Heart left ventricle (tissue), 13 donors: Measurements from ENCODE around the gene SPEG.

ENCODE experiments used
- POLR2A ChIP-seq, 2 donors: fragments of 450-650 bp; IDR thresholded peaks; one replicate each; pipeline ENCODE4 v1.6.1; 2017; ENCODE audit warnings: antibody characterized with exemption in 2 of 2, mild to moderate bottlenecking in 2 of 2, moderate library complexity in 2 of 2
- TF ChIP-seq, protein P1 (sequence below), 12 donors: fragments of 200-600 bp; sonication (generic) in 4 of 12; IDR thresholded peaks; one replicate each; pipeline versions ENCODE4 v1.5.0 to v1.8.0; 2018 to 2022; ENCODE audit warnings: antibody characterized with exemption in 12 of 12, mild to moderate bottlenecking in 5 of 12
- donor health status: ischemic (EF 13 %, LVEDD 7.1; RV severe dilation, severe dysfunction).
- donor health status: DM: no; HTN: yes; CAD: no.
- donor health status: DM: no; HTN: no; CAD: no.
- donor health status: ischemic (EF 25% LVEDD 6.9; RV normal size, moderate dysfunction).
- donor health status: ischemic (EF 25% LVEDD 5.7; RV mildly dilated, moderate dysfunction).
- donor health status: ischemic (EF 35%, LVEDD 5.7; RV mildly dilated, moderate dysfunction).
- donor health status: nonischemic (EF 11% LVEDD 7.7; RV severe dilation, severe dysfunction).
- donor health status: DM: yes; HTN: yes; CAD: no.
- donor health status: PGD.
- donor health status: ischemic (EF 29% LVEDD 5.4; RV normal size, mild dysfunction).
- donor health status: nonischemic (EF 23%, LVEDD 6.1; RV moderate dilation, normal function).

DNA sequence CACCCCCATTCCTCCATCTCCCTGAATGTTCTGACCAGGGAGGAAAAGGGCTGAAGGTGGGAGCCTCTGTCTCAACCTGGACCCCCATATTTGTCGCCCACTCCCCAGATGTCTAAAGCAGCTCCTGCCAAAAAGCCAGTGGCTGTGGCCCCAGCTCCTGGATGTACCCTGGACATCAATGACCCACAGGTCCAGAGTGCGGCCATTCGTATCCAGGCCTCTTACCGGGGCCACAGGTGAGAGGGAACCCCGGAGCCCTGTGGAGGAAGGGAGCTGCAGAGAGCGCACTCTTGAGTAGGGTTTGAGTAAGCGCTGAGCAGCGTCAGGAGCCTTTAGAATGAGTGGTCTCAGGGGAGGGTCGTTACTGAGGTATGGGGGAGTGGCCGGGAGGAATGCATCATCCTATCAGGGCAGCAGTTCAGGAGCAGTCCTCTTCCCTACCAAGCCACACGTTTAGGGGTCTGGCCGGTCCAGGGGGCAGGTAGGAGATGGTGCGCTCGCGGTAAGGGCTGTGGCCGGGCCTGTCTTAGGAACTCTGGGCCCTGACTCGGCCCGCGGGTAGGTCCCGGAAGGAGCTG, 61.7 kb downstream of the SPEG start:
- TF ChIP-seq, protein P1, sequence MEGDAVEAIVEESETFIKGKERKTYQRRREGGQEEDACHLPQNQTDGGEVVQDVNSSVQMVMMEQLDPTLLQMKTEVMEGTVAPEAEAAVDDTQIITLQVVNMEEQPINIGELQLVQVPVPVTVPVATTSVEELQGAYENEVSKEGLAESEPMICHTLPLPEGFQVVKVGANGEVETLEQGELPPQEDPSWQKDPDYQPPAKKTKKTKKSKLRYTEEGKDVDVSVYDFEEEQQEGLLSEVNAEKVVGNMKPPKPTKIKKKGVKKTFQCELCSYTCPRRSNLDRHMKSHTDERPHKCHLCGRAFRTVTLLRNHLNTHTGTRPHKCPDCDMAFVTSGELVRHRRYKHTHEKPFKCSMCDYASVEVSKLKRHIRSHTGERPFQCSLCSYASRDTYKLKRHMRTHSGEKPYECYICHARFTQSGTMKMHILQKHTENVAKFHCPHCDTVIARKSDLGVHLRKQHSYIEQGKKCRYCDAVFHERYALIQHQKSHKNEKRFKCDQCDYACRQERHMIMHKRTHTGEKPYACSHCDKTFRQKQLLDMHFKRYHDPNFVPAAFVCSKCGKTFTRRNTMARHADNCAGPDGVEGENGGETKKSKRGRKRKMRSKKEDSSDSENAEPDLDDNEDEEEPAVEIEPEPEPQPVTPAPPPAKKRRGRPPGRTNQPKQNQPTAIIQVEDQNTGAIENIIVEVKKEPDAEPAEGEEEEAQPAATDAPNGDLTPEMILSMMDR (IDR thresholded peaks at IDR 0.05) = no peak
- TF ChIP-seq POLR2A (IDR thresholded peaks at IDR 0.05) = no peak
